HepG2 (cell line): ENCODE data around the gene CEP135.

Experiments used
- ARID2 ChIP-seq: sonication (generic); formaldehyde crosslinking; IDR thresholded peaks from 2 replicates; pipeline ENCODE4 v1.8.1; 2022; ENCODE audit warnings: mild to moderate bottlenecking, missing genetic modification reagents, borderline replicate concordance
- ATF7 ChIP-seq, 2 experiments: fragments of 450-650 bp in 1 of 2; sonication (generic) in 1 of 2; formaldehyde crosslinking in 1 of 2; IDR thresholded peaks; 2 replicates each; pipeline versions ENCODE4 v1.4.0 to v1.6.1; 2016 to 2020; ENCODE audit warnings: antibody characterized with exemption in 1 of 2, mild to moderate bottlenecking in 1 of 2, missing genetic modification reagents in 1 of 2
- DNMT3B ChIP-seq: conservative IDR thresholded peaks from 2 replicates; pipeline ENCODE4 v1.6.1; 2016; ENCODE audit warnings: missing biosample characterization, control low read depth
- RERE ChIP-seq: IDR thresholded peaks from 2 replicates; pipeline ENCODE4 v1.6.1; 2016; ENCODE audit warnings: low read depth, missing genetic modification reagents, missing compliant biosample characterization
- SMC3 ChIP-seq: IDR thresholded peaks from 2 replicates; pipeline ENCODE4 v1.6.1; 2011; ENCODE audit warnings: low read length, improper control_type of control experiment
- ZBTB21 ChIP-seq: sonication (generic); formaldehyde crosslinking; IDR thresholded peaks from 2 replicates; pipeline ENCODE4 v1.4.0; 2020; ENCODE audit warnings: missing genetic modification reagents
- ZNF513 ChIP-seq: sonication (generic); formaldehyde crosslinking; conservative IDR thresholded peaks from 2 replicates; pipeline ENCODE4 v1.5.0; 2020; ENCODE audit warnings: missing genetic modification reagents
- ZNF670 ChIP-seq: sonication (generic); formaldehyde crosslinking; IDR thresholded peaks from 2 replicates; pipeline ENCODE4 v1.8.0; 2022; ENCODE audit warnings: mild to moderate bottlenecking, missing genetic modification reagents, borderline replicate concordance

GRCh38 chr4:56058555-56058954 is 109.8 kb downstream of the CEP135 start:
- no peak for TF ChIP-seq SMC3
- TF ChIP-seq ZBTB21 (CRISPR knock-in tag): no peak
- TF ChIP-seq ARID2 (CRISPR knock-in tag): no peak
- no peak for TF ChIP-seq ZNF670 (CRISPR knock-in tag)
- TF ChIP-seq DNMT3B (CRISPR knock-in tag): no peak
- TF ChIP-seq ZNF513 (CRISPR knock-in tag): no peak
- TF ChIP-seq ATF7 (IDR thresholded peaks at IDR 0.05): no peak
- TF ChIP-seq ATF7 (CRISPR knock-in tag; IDR thresholded peaks at IDR 0.05): no peak
- TF ChIP-seq RERE (CRISPR knock-in tag): no peak
